ENCODE data around the gene MKLN1.
"Not testable (repeated sequence)": the region's sequence is repeated elsewhere in the genome, so short reads cannot be mapped to it uniquely, and the experiment has no call there.

Gene MKLN1
- long read RNA-seq, donor 1, full-length matches to known transcripts: 3 of 3 reads
- long read RNA-seq, donor 1, partial matches to known transcripts: 0 of 3 reads
- long read RNA-seq, donor 1, other reads (novel, unspliced or antisense): 0 of 3 reads
- long read RNA-seq, donor 2, full-length matches to known transcripts: 3 of 8 reads
- long read RNA-seq, donor 2, partial matches to known transcripts: 5 of 8 reads
- long read RNA-seq, donor 2, other reads (novel, unspliced or antisense): 0 of 8 reads
- long read RNA-seq, donor 3: 0 reads
- long read RNA-seq, donor 4, full-length matches to known transcripts: 5 of 5 reads
- long read RNA-seq, donor 4, partial matches to known transcripts: 0 of 5 reads
- long read RNA-seq, donor 4, other reads (novel, unspliced or antisense): 0 of 5 reads
- long read RNA-seq, donor 5, full-length matches to known transcripts: 8 of 8 reads
- long read RNA-seq, donor 5, partial matches to known transcripts: 0 of 8 reads
- long read RNA-seq, donor 5, other reads (novel, unspliced or antisense): 0 of 8 reads
- long read RNA-seq, donor 6, full-length matches to known transcripts: 4 of 1,017 reads
- long read RNA-seq, donor 6, partial matches to known transcripts: 920 of 1,017 reads
- long read RNA-seq, donor 6, other reads (novel, unspliced or antisense): 93 of 1,017 reads
- long read RNA-seq, donor 7, full-length matches to known transcripts: 8 of 8 reads
- long read RNA-seq, donor 7, partial matches to known transcripts: 0 of 8 reads
- long read RNA-seq, donor 7, other reads (novel, unspliced or antisense): 0 of 8 reads
- long read RNA-seq, donor 8, full-length matches to known transcripts: 6 of 568 reads
- long read RNA-seq, donor 8, partial matches to known transcripts: 531 of 568 reads
- long read RNA-seq, donor 8, other reads (novel, unspliced or antisense): 31 of 568 reads

GRCh38 chr7:131327626-131328376 lies at the start of gene MKLN1:
TSS of gene MKLN1 (plus strand) at chr7:131327876. CDS start at chr7:131327900, 24 bp downstream.
- DNase-seq: peak; percentile 99

GRCh38 chr7:131279044-131279443 lies 48.6 kb upstream of the MKLN1 start:
- DNase-seq: no peak

- no peak for DNase-seq
Measured at GRCh38 chr7:131281266-131282048, 46.2 kb upstream of the MKLN1 start.

- no peak for DNase-seq
Measured at GRCh38 chr7:131284702-131285419, 42.8 kb upstream of the MKLN1 start.

- DNase-seq: no peak
Measured at GRCh38 chr7:131285556-131285955, 42.1 kb upstream of the MKLN1 start.

GRCh38 chr7:131288450-131288849 lies 39.2 kb upstream of the MKLN1 start:
- DNase-seq: no peak

- DNase-seq: no peak
Measured at GRCh38 chr7:131289051-131289450, 38.6 kb upstream of the MKLN1 start.

- DNase-seq: no peak
Measured at GRCh38 chr7:131292141-131292905, 35.4 kb upstream of the MKLN1 start.

- DNase-seq: no peak
Measured at GRCh38 chr7:131293018-131293417, 34.7 kb upstream of the MKLN1 start.

GRCh38 chr7:131294553-131294952 lies 33.1 kb upstream of the MKLN1 start:
- DNase-seq: no peak

- DNase-seq: no peak
Measured at GRCh38 chr7:131298608-131298992, 29.1 kb upstream of the MKLN1 start.

- no peak for DNase-seq
Measured at GRCh38 chr7:131299074-131299473, 28.6 kb upstream of the MKLN1 start.

- no peak for DNase-seq
Measured at GRCh38 chr7:131300078-131300477, 27.6 kb upstream of the MKLN1 start.

- no peak for DNase-seq
Measured at GRCh38 chr7:131300572-131301466, 26.9 kb upstream of the MKLN1 start.

GRCh38 chr7:131302446-131302845 lies 25.2 kb upstream of the MKLN1 start:
- DNase-seq: no peak

- no peak for DNase-seq
Measured at GRCh38 chr7:131302876-131303707, 24.6 kb upstream of the MKLN1 start.

GRCh38 chr7:131305152-131305551 lies 22.5 kb upstream of the MKLN1 start:
- DNase-seq: no peak

- not testable (repeated sequence) for DNase-seq
Measured at GRCh38 chr7:131306041-131306440, 21.6 kb upstream of the MKLN1 start.

All from right kidney (tissue), 9 donors.